H1 (cell line): ENCODE measurements around the gene IL9.

Experiments used
- BRCA1 ChIP-seq: IDR thresholded peaks from 2 replicates; pipeline ENCODE4 v1.6.1; 2012; ENCODE audit warnings: low read depth, low read length, improper control_type of control experiment
- CBX5 ChIP-seq: fragments of 300-800, 300-1000 bp; sonication (generic); IDR thresholded peaks from 2 replicates; pipeline ENCODE4 v1.7.1; 2016; ENCODE audit warnings: antibody characterized with exemption, low read length, low read depth
- CTCF ChIP-seq, 3 experiments: IDR thresholded peaks; 1 replicate in 2 of 3; 2 replicates in 1 of 3; pipeline versions ENCODE4 v1.5.1 to v1.6.1; 2011; ENCODE audit warnings: low read length in 3 of 3, mild to moderate bottlenecking in 3 of 3, inconsistent platforms in 2 of 3, low read depth in 1 of 3, moderate library complexity in 1 of 3; ENCODE audit not compliant: insufficient read depth in 1 of 3; ENCODE audit errors: control extremely low read depth in 1 of 3
- HDAC2 ChIP-seq, 2 experiments: fragments of 300-600 bp in 1 of 2; sonication (generic) in 1 of 2; IDR thresholded peaks; 2 replicates each; pipeline ENCODE4 v1.6.1; 2011 to 2012; ENCODE audit warnings: low read depth in 2 of 2, low read length in 2 of 2, mild to moderate bottlenecking in 2 of 2, moderate library complexity in 2 of 2, borderline replicate concordance in 1 of 2, inconsistent platforms in 1 of 2
- KDM1A ChIP-seq: fragments of 200-600, 300-600 bp; sonication (generic); IDR thresholded peaks from 2 replicates; pipeline ENCODE4 v1.7.1; 2016; ENCODE audit warnings: mild to moderate bottlenecking, low read length, borderline replicate concordance
- POLR2A ChIP-seq, 2 experiments: IDR thresholded peaks; 1 replicate in 1 of 2; 2 replicates in 1 of 2; pipeline ENCODE4 v1.6.1; 2011; ENCODE audit warnings: low read depth in 2 of 2, low read length in 2 of 2, mild to moderate bottlenecking in 2 of 2; ENCODE audit errors: control extremely low read depth in 1 of 2
- SP2 ChIP-seq: IDR thresholded peaks from 2 replicates; pipeline ENCODE4 v1.6.1; 2012; ENCODE audit warnings: mild to moderate bottlenecking, low read length, inconsistent platforms
- SP4 ChIP-seq: IDR thresholded peaks from 2 replicates; pipeline ENCODE4 v1.6.1; 2012; ENCODE audit warnings: low read length, inconsistent platforms
- YY1 ChIP-seq: IDR thresholded peaks from 2 replicates; pipeline ENCODE4 v1.6.1; 2011; ENCODE audit warnings: low read depth, mild to moderate bottlenecking, low read length
- TF ChIP-seq, protein P1 (sequence below): IDR thresholded peaks from 2 replicates; pipeline ENCODE4 v1.6.1; 2012; ENCODE audit warnings: inconsistent platforms

- TF ChIP-seq POLR2A (IDR thresholded peaks at IDR 0.05; ENCODE audit: control extremely low read depth in 1 of 2, low read depth in 2 of 2, low read length in 2 of 2): no peak
- no peak for TF ChIP-seq CTCF (IDR thresholded peaks at IDR 0.05; ENCODE audit: control extremely low read depth in 1 of 3, insufficient read depth in 1 of 3, low read depth in 1 of 3, low read length in 3 of 3)
- TF ChIP-seq HDAC2 (IDR thresholded peaks at IDR 0.05; ENCODE audit: borderline replicate concordance in 1 of 2, low read depth in 2 of 2, low read length in 2 of 2): no peak
- no peak for TF ChIP-seq CBX5
- TF ChIP-seq BRCA1: no peak
- TF ChIP-seq, protein P1, sequence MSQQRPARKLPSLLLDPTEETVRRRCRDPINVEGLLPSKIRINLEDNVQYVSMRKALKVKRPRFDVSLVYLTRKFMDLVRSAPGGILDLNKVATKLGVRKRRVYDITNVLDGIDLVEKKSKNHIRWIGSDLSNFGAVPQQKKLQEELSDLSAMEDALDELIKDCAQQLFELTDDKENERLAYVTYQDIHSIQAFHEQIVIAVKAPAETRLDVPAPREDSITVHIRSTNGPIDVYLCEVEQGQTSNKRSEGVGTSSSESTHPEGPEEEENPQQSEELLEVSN: no peak
- no peak for TF ChIP-seq YY1
- no peak for TF ChIP-seq SP2
- TF ChIP-seq SP4: no peak
- no peak for TF ChIP-seq KDM1A
Observed at GRCh38 chr5:135921388-135921787, 25.7 kb upstream of the IL9 start.
